Gastrocnemius medialis (tissue), 4 donors: ENCODE data around the gene ARHGEF26. TPM values are rescaled to one million over a fixed set of nuclear protein-coding genes. Genes with fewer than 3 reads are reported as not detected.

Source experiments
- ATAC-seq, 2 donors: fragments of 150-250 bp; one replicate each; pipeline ENCODE4 v1.9.1; 2016
- DNase-seq, 2 donors: peaks; one replicate each; pipeline ENCODE4 v3.0.0-alpha.2; 2019
- H3K27ac ChIP-seq, 4 donors: fragments of 200-600 bp; sonication (generic); 1 replicate in 1 of 4; 2 replicates in 3 of 4; pipeline ENCODE4 v1.5.1; 2016 to 2018; ENCODE audit warnings: mild to moderate bottlenecking in 2 of 4, moderate library complexity in 1 of 4
- H3K27me3 ChIP-seq, 3 donors: fragments of 200-600 bp; sonication (generic) in 2 of 3; 1 replicate in 1 of 3; 2 replicates in 2 of 3; pipeline versions ENCODE4 v1.5.1 to v1.6.0; 2016 to 2019; ENCODE audit warnings: mild to moderate bottlenecking in 1 of 3, moderate library complexity in 1 of 3
- H3K36me3 ChIP-seq, 2 donors: fragments of 200-600 bp; sonication (generic) in 1 of 2; one replicate each; pipeline ENCODE4 v1.5.1; 2017 to 2018
- H3K4me1 ChIP-seq, 2 donors: fragments of 200-600 bp; sonication (generic) in 1 of 2; one replicate each; pipeline ENCODE4 v1.5.1; 2016 to 2017; ENCODE audit warnings: mild to moderate bottlenecking in 2 of 2
- H3K4me3 ChIP-seq, 4 donors: fragments of 200-600 bp; sonication (generic) in 3 of 4; 1 replicate in 1 of 4; 2 replicates in 3 of 4; pipeline ENCODE4 v1.5.1; 2016 to 2019; ENCODE audit warnings: mild to moderate bottlenecking in 2 of 4
- H3K9me3 ChIP-seq, 3 donors: fragments of 200-600 bp; sonication (generic) in 2 of 3; 1 replicate in 1 of 3; 2 replicates in 2 of 3; pipeline ENCODE4 v1.5.1; 2016 to 2019
- CTCF ChIP-seq, 5 experiments: fragments of 450-650 bp in 3 of 5; fragments of 200-600 bp in 2 of 5; sonication (generic) in 2 of 5; IDR thresholded peaks in 4 of 5; conservative IDR thresholded peaks in 1 of 5; 1 replicate in 4 of 5; 2 replicates in 1 of 5; pipeline ENCODE4 v1.5.1; 2016 to 2019; ENCODE audit warnings: antibody characterized with exemption in 5 of 5, mild to moderate bottlenecking in 3 of 5, moderate library complexity in 3 of 5
- POLR2A ChIP-seq, 2 donors: fragments of 450-650 bp; IDR thresholded peaks; one replicate each; pipeline ENCODE4 v1.6.1; 2017; ENCODE audit warnings: antibody characterized with exemption in 2 of 2, mild to moderate bottlenecking in 2 of 2, moderate library complexity in 2 of 2
- in situ Hi-C, 4 donors: fragments of 200-750 bp; cut with MboI; loops; one replicate each; pipeline versions ENCODE4 v1.15.0 to v1.8.0; 2017; ENCODE audit warnings: low sequenced_read_pairs in 4 of 4
- intact Hi-C: fragments of 100-400 bp; cut with DNase I; formaldehyde crosslinking; loops from one replicate; pipeline ENCODE4 v1.15.1; 2023; ENCODE audit warnings: low total_unique reads
- total RNA-seq, 4 donors: library from RNA; depleted of rRNA; stranded (reverse); fragments of >200 nt; gene quantifications; one replicate each; pipeline versions ENCODE4 v1.1.0 to v1.2.3, GENCODE V29; 2016

Gene ARHGEF26
- total RNA-seq, 4 donors from 2014 or later, result 0.41 to 1.7 (median 1.2) TPM

DNA sequence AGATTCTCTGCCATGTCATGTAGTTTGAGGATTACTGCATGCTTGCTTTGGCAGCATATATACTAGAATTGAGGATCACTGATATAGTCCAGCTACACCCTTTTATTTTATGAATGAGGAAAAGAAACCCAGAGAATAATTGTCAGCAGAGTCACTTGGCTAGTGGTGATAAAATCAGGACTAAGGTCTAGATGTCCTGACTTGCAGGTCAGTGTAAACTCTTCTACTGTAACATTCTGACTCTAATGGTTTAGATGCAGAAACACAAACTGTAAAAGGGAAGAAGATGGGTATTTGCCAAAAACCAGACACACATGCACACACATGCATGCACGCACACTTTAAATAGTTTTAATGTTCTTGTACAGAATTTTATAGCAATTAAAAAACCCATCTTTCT is 97.5 kb downstream of the ARHGEF26 start:
- TF ChIP-seq POLR2A (IDR thresholded peaks at IDR 0.05) (no peak), CTCF (IDR thresholded peaks at IDR 0.05 in 4 of 5, conservative IDR thresholded peaks at IDR 0.05 in 1 of 5) (no peak)
- Histone ChIP-seq H3K27me3 (no peaks in the 10 kb centered on the region), H3K9me3 (no peaks in the 10 kb centered on the region), H3K27ac (no peak overlapping the region), H3K36me3 (no peaks in the 10 kb centered on the region), H3K4me3 (no peak overlapping the region), H3K4me1 (no peaks in the 10 kb centered on the region)
- ATAC-seq, result no peak
- no peak for DNase-seq
- in situ Hi-C loops, result no loop called here
- intact Hi-C loops, result no loop called here

- Histone ChIP-seq H3K27me3 (no peaks in the 10 kb centered on the region), H3K4me1 (no peaks in the 10 kb centered on the region), H3K36me3 (no peaks in the 10 kb centered on the region), H3K27ac (no peak overlapping the region), H3K4me3 (no peak overlapping the region), H3K9me3 (no peaks in the 10 kb centered on the region)
- intact Hi-C loops (no loop called here), in situ Hi-C loops (no loop called here)
- no peak for TF ChIP-seq CTCF (IDR thresholded peaks at IDR 0.05 in 4 of 5, conservative IDR thresholded peaks at IDR 0.05 in 1 of 5)
- no peak for ATAC-seq
- no peak for DNase-seq
These were observed 99.3 kb downstream of the ARHGEF26 start for GRCh38 chr3:154220462-154220861.

GRCh38 chr3:154223519-154223918 is 102.3 kb downstream of the ARHGEF26 start:
- in situ Hi-C loops, result no loop called here
- H3K4me1 ChIP-seq, result no peaks in the 10 kb centered on the region
- ATAC-seq (no peak), DNase-seq (no peak)
- intact Hi-C loops, result no loop called here
- no peaks in the 10 kb centered on the region for H3K9me3 ChIP-seq
- no peaks in the 10 kb centered on the region for H3K27me3 ChIP-seq
- no peak overlapping the region for H3K27ac ChIP-seq
- no peaks in the 10 kb centered on the region for H3K36me3 ChIP-seq
- H3K4me3 ChIP-seq, result no peak overlapping the region
- no peak for TF ChIP-seq POLR2A (IDR thresholded peaks at IDR 0.05)
- no peak for TF ChIP-seq CTCF (IDR thresholded peaks at IDR 0.05 in 4 of 5, conservative IDR thresholded peaks at IDR 0.05 in 1 of 5)

- no peak for DNase-seq
- TF ChIP-seq POLR2A (IDR thresholded peaks at IDR 0.05) (no peak), CTCF (IDR thresholded peaks at IDR 0.05 in 4 of 5, conservative IDR thresholded peaks at IDR 0.05 in 1 of 5) (no peak)
- H3K4me1 ChIP-seq, result no peaks in the 10 kb centered on the region
- no peak for ATAC-seq
- in situ Hi-C loops (no loop called here), intact Hi-C loops (no loop called here)
- H3K9me3 ChIP-seq, result no peaks in the 10 kb centered on the region
- H3K4me3 ChIP-seq, result no peak overlapping the region
- no peaks in the 10 kb centered on the region for H3K36me3 ChIP-seq
- H3K27me3 ChIP-seq, result no peaks in the 10 kb centered on the region
- peak overlapping the region in 1 of 4 donors; percentile 43 for H3K27ac ChIP-seq
These were observed 103.2 kb downstream of the ARHGEF26 start for GRCh38 chr3:154224366-154224765.

- Histone ChIP-seq H3K36me3 (no peaks in the 10 kb centered on the region), H3K27me3 (no peaks in the 10 kb centered on the region), H3K4me3 (no peak overlapping the region), H3K27ac (peak overlapping the region in 1 of 4 donors; percentile 43), H3K9me3 (no peaks in the 10 kb centered on the region), H3K4me1 (no peaks in the 10 kb centered on the region)
- ATAC-seq (no peak), DNase-seq (no peak)
- in situ Hi-C loops (no loop called here), intact Hi-C loops (no loop called here)
- TF ChIP-seq POLR2A (IDR thresholded peaks at IDR 0.05) (no peak), CTCF (IDR thresholded peaks at IDR 0.05 in 4 of 5, conservative IDR thresholded peaks at IDR 0.05 in 1 of 5) (no peak)
These were observed 103.7 kb downstream of the ARHGEF26 start for GRCh38 chr3:154224866-154225265.
